ENCODE data around the gene SLC43A2. TPM values are rescaled to one million over a fixed set of nuclear protein-coding genes. Genes with fewer than 3 reads are reported as not detected.
A peak's percentile ranks its signal among the peaks of the same experiment; 100 is the strongest.
"Not testable (repeated sequence)": the region's sequence is repeated elsewhere in the genome, so short reads cannot be mapped to it uniquely, and the experiment has no call there.

SLC43A2 gene
- 1 to 10 TPM; 2.1 to 2.5 TPM for total RNA-seq

GRCh38 chr17:1627982-1628855 is at the start of gene SLC43A2:
Gene SLC43A2, minus strand, starts transcription at chr17:1628834. Its CDS starts 960 bp downstream, at chr17:1627874.
- Mint-ChIP-seq H3K4me1 (peaks cover 13% of the 10 kb centered on the region), H3K27ac (peak within 1 kb of the TSS; percentile 80), H3K27me3 (peaks cover 32% of the 10 kb centered on the region), H3K36me3 (no peaks in the 10 kb centered on the region), H3K9me3 (no peaks in the 10 kb centered on the region), H3K4me3 (peak within 1 kb of the TSS; percentile 82)
- peak; percentile 75 for ATAC-seq (ENCODE audit: low read depth)
- peak; percentile 85 for DNase-seq
- POLR2A ChIA-PET: no interaction called here

GRCh38 chr17:1676401-1676800 is 47.8 kb upstream of the SLC43A2 start:
- H3K27ac Mint-ChIP-seq: no peak overlapping the region

GRCh38 chr17:1673041-1673785 is 44.6 kb upstream of the SLC43A2 start:
- ATAC-seq (ENCODE audit: low read depth) (no peak), DNase-seq (no peak)
- H3K36me3 Mint-ChIP-seq: peaks cover 42% of the 10 kb centered on the region
- H3K27me3 Mint-ChIP-seq: no peaks in the 10 kb centered on the region
- POLR2A ChIA-PET: no interaction called here
- H3K27ac Mint-ChIP-seq: peak overlapping the region; percentile 64
- H3K4me3 Mint-ChIP-seq: no peak overlapping the region
- H3K4me1 Mint-ChIP-seq: peaks cover 9% of the 10 kb centered on the region
- no peaks in the 10 kb centered on the region for H3K9me3 Mint-ChIP-seq

More at GRCh38 chr17:1676401-1676800, 47.8 kb upstream of the SLC43A2 start:
- POLR2A ChIA-PET: no interaction called here
- Mint-ChIP-seq H3K27me3 (no peaks in the 10 kb centered on the region), H3K4me1 (peaks cover 5% of the 10 kb centered on the region), H3K36me3 (peaks cover 45% of the 10 kb centered on the region), H3K4me3 (no peak overlapping the region), H3K9me3 (no peaks in the 10 kb centered on the region)
- DNase-seq: no peak
- no peak for ATAC-seq (ENCODE audit: low read depth)

GRCh38 chr17:1663934-1664333 is 35.3 kb upstream of the SLC43A2 start:
- H3K9me3 Mint-ChIP-seq; H3K27ac Mint-ChIP-seq; H3K4me3 Mint-ChIP-seq; H3K4me1 Mint-ChIP-seq; POLR2A ChIA-PET; ATAC-seq (ENCODE audit: low read depth); H3K27me3 Mint-ChIP-seq; DNase-seq: not testable (repeated sequence)
- H3K36me3 Mint-ChIP-seq: peaks cover 44% of the 10 kb centered on the region

- H3K36me3 Mint-ChIP-seq: peaks cover 54% of the 10 kb centered on the region
- H3K4me1 Mint-ChIP-seq: peaks cover 3% of the 10 kb centered on the region
- ATAC-seq (ENCODE audit: low read depth) (no peak), DNase-seq (no peak)
- H3K4me3 Mint-ChIP-seq: no peak overlapping the region
- no peak overlapping the region for H3K27ac Mint-ChIP-seq
- POLR2A ChIA-PET: interaction anchor here (0.6 to 1.3 kb wide), 2 partner anchors 8 to 46 kb away, joined by 5 read pairs; no protein-coding TSS in a partner anchor
- no peaks in the 10 kb centered on the region for H3K9me3 Mint-ChIP-seq
- H3K27me3 Mint-ChIP-seq: peaks cover 2% of the 10 kb centered on the region
These were observed 32.4 kb upstream of the SLC43A2 start for GRCh38 chr17:1661045-1661444.

GRCh38 chr17:1658100-1658499 is 29.5 kb upstream of the SLC43A2 start:
- DNase-seq (no peak), ATAC-seq (ENCODE audit: low read depth) (no peak)
- Mint-ChIP-seq H3K9me3 (no peaks in the 10 kb centered on the region), H3K27ac (no peak overlapping the region), H3K36me3 (peaks cover 66% of the 10 kb centered on the region), H3K4me1 (peaks cover 3% of the 10 kb centered on the region), H3K4me3 (no peak overlapping the region), H3K27me3 (peaks cover 2% of the 10 kb centered on the region)
- POLR2A ChIA-PET: interaction anchor here (0.6 to 1.1 kb wide), 2 partner anchors 26 to 159 kb away, joined by 4 to 5 read pairs; no protein-coding TSS in a partner anchor

- Mint-ChIP-seq H3K27ac (no peak overlapping the region), H3K4me3 (no peak overlapping the region), H3K27me3 (peaks cover 2% of the 10 kb centered on the region), H3K4me1 (peaks cover 6% of the 10 kb centered on the region), H3K36me3 (peaks cover 52% of the 10 kb centered on the region), H3K9me3 (no peaks in the 10 kb centered on the region)
- ATAC-seq (ENCODE audit: low read depth) (no peak), DNase-seq (no peak)
- POLR2A ChIA-PET: interaction anchor here (0.6 kb wide), 1 partner anchor 112 kb away, joined by 4 read pairs; no protein-coding TSS in a partner anchor
These were observed 25.1 kb upstream of the SLC43A2 start for GRCh38 chr17:1653735-1654134.

- H3K4me3 Mint-ChIP-seq; H3K4me1 Mint-ChIP-seq; DNase-seq; H3K27me3 Mint-ChIP-seq; H3K27ac Mint-ChIP-seq; H3K9me3 Mint-ChIP-seq; ATAC-seq (ENCODE audit: low read depth): not testable (repeated sequence)
- peaks cover 42% of the 10 kb centered on the region for H3K36me3 Mint-ChIP-seq
- POLR2A ChIA-PET: interaction anchor here (0.7 kb wide), 2 partner anchors 26 to 177 kb away, joined by 3 to 4 read pairs; partner anchors contain the start of gene SMYD4
These were observed 24.2 kb upstream of the SLC43A2 start for GRCh38 chr17:1652794-1653193.

GRCh38 chr17:1651559-1651844 is 22.9 kb upstream of the SLC43A2 start:
- H3K4me1 Mint-ChIP-seq: peaks cover 9% of the 10 kb centered on the region
- H3K36me3 Mint-ChIP-seq: peaks cover 36% of the 10 kb centered on the region
- no peak for ATAC-seq (ENCODE audit: low read depth)
- H3K27me3 Mint-ChIP-seq: no peaks in the 10 kb centered on the region
- H3K9me3 Mint-ChIP-seq: no peaks in the 10 kb centered on the region
- DNase-seq: no peak
- H3K27ac Mint-ChIP-seq: no peak overlapping the region
- POLR2A ChIA-PET: no interaction called here
- H3K4me3 Mint-ChIP-seq: no peak overlapping the region

- ATAC-seq (ENCODE audit: low read depth) (no peak), DNase-seq (no peak)
- Mint-ChIP-seq H3K9me3 (no peaks in the 10 kb centered on the region), H3K4me1 (peaks cover 9% of the 10 kb centered on the region), H3K36me3 (peaks cover 33% of the 10 kb centered on the region), H3K27me3 (no peaks in the 10 kb centered on the region), H3K4me3 (no peak overlapping the region), H3K27ac (peak overlapping the region; percentile 21)
- POLR2A ChIA-PET: interaction anchor here (1.0 kb wide), 1 partner anchor 18 kb away, joined by 5 read pairs; no protein-coding TSS in a partner anchor
These were observed 22.3 kb upstream of the SLC43A2 start for GRCh38 chr17:1650731-1651558.

GRCh38 chr17:1649844-1650501 is 21.3 kb upstream of the SLC43A2 start, which contains the start of gene RILP:
Gene RILP, minus strand, starts transcription at chr17:1649866. Its CDS starts 62 bp downstream, at chr17:1649804.
- Mint-ChIP-seq H3K4me3 (peak within 1 kb of the TSS; percentile 80), H3K36me3 (peaks cover 28% of the 10 kb centered on the region), H3K27me3 (no peaks in the 10 kb centered on the region), H3K4me1 (peaks cover 18% of the 10 kb centered on the region), H3K9me3 (no peaks in the 10 kb centered on the region), H3K27ac (peak within 1 kb of the TSS; percentile 64)
- no peak for DNase-seq
- POLR2A ChIA-PET: interaction anchor here (0.5 to 2.3 kb wide), 6 partner anchors 19 to 179 kb away, joined by 3 to 16 read pairs (median 4); partner anchors contain the start of gene SMYD4
- ATAC-seq (ENCODE audit: low read depth): peak; percentile 17

Data from activated naive CD8-positive, alpha-beta T cell treated with anti-CD3 and anti-CD28 coated beads, Interleukin-2, amount 10 ng/mL, durations not matched to agents 7 days and 5 days (primary cell).